AG10803 (cell line): ENCODE measurements around the gene ADORA2A.

Source experiments
- DNase-seq: peaks from one replicate; pipeline ENCODE4 v3.0.0; 2010; ENCODE audit warnings: low read depth
- H3K4me3 ChIP-seq: 2 replicates; pipeline ENCODE4 v1.5.1; 2011; ENCODE audit warnings: mild to moderate bottlenecking, low read length, control low read depth
- CTCF ChIP-seq: conservative IDR thresholded peaks from 2 replicates; pipeline ENCODE4 v1.5.1; 2011; ENCODE audit warnings: mild to moderate bottlenecking, low read length, control low read depth, inconsistent platforms

Gene ADORA2A

GRCh38 chr22:24474221-24474620 is 46.8 kb downstream of the ADORA2A start:
- no peak for TF ChIP-seq CTCF
- no peak overlapping the region for H3K4me3 ChIP-seq
- peak; percentile 91 for DNase-seq

GRCh38 chr22:24474649-24475255 is 47.4 kb downstream of the ADORA2A start:
- DNase-seq: peak; percentile 14
- no peak overlapping the region for H3K4me3 ChIP-seq
- no peak for TF ChIP-seq CTCF

DNA sequence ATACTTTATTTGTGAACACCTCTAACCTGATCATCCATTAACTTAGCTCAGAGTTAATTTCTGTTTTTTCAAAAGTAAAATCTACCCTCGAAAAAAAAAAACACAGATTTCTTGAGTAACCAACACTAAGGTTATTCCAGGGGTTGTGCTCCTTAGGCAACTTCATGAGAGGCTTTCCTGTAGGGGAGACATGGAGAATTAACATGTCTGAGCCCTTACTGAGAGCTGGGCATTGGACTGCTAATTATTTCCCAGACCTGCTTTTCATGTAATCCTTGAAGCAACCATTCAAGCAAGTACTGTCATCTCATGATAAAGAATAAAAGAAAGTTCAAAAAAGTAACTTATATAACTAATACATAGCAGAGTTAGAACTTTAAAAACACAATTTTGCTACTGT is 54.2 kb downstream of the ADORA2A start:
- no peak overlapping the region for H3K4me3 ChIP-seq
- DNase-seq: no peak
- TF ChIP-seq CTCF: no peak

GRCh38 chr22:24482575-24482974 is 55.2 kb downstream of the ADORA2A start:
- DNase-seq: peak; percentile 91
- TF ChIP-seq CTCF: no peak
- H3K4me3 ChIP-seq: no peak overlapping the region

DNA sequence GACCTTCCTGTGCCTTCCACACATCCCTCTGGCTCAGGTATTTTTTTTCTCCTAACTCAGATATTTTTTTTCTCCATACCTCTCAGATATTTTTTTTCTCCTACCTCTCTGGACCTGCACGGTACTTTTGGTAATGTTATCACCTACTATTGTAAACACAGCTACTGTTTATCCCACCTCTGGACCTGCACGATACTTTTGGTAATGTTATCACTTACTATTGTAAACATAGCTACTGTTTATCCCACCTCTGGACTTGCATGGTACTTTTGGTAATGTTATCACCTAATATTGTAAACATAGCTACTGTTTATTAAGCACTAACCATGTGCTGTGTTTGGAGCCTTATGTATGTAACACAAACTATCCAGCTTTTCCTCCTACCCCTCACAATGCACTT is 55.6 kb downstream of the ADORA2A start:
- TF ChIP-seq CTCF: no peak
- no peak overlapping the region for H3K4me3 ChIP-seq
- no peak for DNase-seq

DNA sequence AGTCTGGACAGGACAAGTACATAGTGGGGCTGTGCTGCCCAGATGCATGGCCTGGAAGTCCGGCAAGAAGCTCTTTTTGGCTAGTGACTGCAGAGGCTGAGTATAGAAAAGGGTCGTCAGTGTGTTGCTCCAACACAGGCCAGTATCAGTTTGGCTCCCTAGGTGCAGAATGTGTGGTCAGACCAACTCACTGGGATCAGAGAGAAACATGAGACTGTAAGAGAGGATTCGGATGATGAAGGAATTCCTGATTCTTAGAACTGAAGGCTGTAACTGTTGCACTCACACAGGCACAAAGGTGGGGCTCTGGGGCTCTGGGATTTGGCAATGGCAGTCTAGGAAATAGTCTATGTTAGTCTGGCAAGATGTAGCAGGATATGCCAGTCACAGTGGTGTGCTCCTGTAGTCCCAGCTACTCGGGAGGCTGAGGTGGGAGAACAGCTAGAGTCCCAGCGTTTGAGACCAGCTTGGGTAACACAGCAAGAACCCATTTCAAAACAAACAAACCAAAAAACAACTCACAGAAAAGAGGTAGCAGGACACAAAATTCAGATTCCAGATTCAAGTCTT is 56.7 kb downstream of the ADORA2A start:
- peak; percentile 18 for DNase-seq
- no peak for TF ChIP-seq CTCF
- H3K4me3 ChIP-seq: no peak overlapping the region

DNA sequence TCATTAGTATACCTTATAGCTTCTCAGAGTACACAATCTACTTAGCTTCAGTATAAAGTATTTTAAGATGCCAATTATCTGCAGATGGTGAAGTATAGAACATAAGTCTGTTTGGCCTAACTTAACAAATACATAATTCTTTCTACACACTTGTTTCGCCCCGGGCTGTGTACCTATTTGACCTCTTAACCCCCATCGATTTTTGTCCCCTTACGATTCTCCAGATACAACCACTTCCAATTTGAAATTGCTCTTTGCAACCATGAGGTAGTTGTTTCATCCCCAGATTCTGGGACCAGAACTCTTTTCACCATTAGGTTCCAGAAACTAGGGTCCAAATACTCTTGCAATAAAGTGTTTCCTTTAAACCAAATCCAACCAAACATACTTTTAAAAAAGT is 57.8 kb downstream of the ADORA2A start:
- H3K4me3 ChIP-seq: no peak overlapping the region
- no peak for DNase-seq
- no peak for TF ChIP-seq CTCF
